Astrocyte of the spinal cord (primary cell): ENCODE data around the gene CNOT8.
A peak's percentile ranks its signal among the peaks of the same experiment; 100 is the strongest.

Experiments used
- DNase-seq: peaks from one replicate; pipeline ENCODE4 v3.0.0; 2011; ENCODE audit warnings: low read depth, low spot score
- H3K4me3 ChIP-seq: 2 replicates; pipeline ENCODE4 v1.5.1; 2011; ENCODE audit warnings: low read depth, mild to moderate bottlenecking, low read length, moderate library complexity
- in situ Hi-C: cut with HindIII; loops from 2 replicates; pipeline ENCODE4 v1.10.0; 2017; ENCODE audit warnings: low sequenced_read_pairs
- TF ChIP-seq, protein P1 (sequence below): IDR thresholded peaks from 2 replicates; pipeline ENCODE4 v1.5.1; 2012; ENCODE audit warnings: low read depth, mild to moderate bottlenecking, low read length, inconsistent platforms

CNOT8 gene

DNA sequence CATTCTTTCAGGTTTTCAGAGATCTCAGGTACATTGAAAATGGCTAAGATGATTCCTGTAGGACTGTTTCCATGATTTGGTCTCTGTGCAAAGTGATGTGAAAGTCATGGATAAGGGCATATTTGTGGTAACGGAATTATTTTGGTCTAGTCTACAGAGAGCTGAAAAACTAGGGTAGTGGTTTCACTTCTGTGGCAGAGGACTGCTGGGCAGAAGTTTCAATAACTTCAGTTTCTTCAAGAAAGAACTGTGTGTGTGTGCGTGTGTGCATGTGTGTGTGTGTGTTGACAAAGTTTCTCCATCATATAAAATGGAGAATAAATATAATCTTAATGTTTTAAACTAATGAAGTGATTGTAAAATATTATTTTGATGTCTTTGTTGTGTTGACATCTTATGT lies 4.3 kb downstream of the CNOT8 start:
- TF ChIP-seq, protein P1, sequence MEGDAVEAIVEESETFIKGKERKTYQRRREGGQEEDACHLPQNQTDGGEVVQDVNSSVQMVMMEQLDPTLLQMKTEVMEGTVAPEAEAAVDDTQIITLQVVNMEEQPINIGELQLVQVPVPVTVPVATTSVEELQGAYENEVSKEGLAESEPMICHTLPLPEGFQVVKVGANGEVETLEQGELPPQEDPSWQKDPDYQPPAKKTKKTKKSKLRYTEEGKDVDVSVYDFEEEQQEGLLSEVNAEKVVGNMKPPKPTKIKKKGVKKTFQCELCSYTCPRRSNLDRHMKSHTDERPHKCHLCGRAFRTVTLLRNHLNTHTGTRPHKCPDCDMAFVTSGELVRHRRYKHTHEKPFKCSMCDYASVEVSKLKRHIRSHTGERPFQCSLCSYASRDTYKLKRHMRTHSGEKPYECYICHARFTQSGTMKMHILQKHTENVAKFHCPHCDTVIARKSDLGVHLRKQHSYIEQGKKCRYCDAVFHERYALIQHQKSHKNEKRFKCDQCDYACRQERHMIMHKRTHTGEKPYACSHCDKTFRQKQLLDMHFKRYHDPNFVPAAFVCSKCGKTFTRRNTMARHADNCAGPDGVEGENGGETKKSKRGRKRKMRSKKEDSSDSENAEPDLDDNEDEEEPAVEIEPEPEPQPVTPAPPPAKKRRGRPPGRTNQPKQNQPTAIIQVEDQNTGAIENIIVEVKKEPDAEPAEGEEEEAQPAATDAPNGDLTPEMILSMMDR: no peak
- peak; percentile 30 for DNase-seq
- in situ Hi-C loops: no loop called here
- no peak overlapping the region for H3K4me3 ChIP-seq

DNA sequence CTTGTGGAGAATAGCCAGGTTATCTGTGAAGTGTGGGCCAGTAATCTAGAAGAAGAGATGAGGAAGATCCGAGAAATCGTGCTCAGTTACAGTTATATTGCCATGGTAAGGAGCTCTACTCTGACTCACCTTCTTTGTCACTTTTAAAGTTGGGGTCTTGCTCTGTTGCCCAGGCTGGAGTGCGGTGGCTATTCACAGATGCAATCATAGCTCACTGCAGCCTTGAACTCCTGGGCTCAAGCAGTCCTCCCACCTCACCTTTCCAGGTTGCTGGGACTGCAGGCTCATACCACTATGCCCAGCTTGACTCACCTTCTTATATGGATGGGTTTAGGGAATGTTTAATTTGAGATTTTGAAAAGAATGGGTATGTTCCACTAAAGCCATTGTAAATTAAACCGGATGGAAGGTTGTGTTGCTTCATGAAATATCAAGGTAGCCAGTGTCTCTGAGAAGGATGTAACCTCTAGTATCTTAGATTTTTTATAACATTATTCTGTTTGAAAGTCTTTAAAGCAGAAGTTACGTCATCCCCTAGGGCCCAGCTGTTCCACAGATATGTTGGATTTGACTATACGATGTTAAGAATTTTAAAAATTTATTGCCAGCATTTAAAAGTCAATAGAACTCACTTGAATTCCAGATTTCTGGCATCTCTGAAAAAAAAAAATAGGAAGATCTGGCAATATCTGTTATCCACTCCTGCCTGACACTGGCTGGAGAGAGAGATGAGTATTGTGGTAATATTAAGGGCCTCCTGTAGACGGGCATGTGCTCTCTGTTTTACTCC lies 5.1 kb downstream of the CNOT8 start:
- DNase-seq: no peak
- in situ Hi-C loops: no loop called here
- no peak overlapping the region for H3K4me3 ChIP-seq
- TF ChIP-seq, protein P1: no peak

DNA sequence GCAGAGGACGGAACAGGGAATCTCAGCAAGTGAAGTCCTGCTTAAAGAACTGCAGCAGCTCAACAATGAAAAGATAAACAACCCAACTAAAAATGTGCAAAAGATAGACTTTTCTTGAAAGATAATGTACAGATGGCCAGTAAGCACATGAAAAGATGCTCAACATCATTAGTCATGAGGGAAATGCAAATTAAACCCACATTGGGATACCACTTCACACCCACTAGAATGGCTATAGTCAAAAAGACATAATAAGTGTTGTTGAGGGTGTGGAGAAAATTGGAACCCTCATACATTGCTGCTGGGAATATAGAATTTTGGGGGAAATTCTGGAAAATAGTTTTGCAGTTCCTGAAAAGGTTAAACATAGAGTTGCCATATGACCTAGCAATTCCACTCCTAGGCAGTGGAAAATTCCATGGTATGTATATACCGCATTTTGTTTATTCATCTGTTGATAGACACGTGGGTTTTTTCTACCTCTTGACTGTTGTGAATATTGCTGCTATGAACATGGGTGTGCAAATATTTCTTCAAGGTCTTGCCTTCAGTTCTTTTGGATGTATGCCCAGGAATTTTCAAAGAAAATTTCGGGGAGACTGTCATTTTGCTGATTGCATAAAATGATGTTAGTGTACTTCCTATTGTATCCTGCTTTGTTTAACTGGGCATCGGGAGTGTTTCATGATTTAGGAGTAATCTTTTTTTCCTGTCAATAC lies 7.2 kb downstream of the CNOT8 start:
- TF ChIP-seq, protein P1: no peak
- in situ Hi-C loops: no loop called here
- no peak overlapping the region for H3K4me3 ChIP-seq
- DNase-seq: no peak

DNA sequence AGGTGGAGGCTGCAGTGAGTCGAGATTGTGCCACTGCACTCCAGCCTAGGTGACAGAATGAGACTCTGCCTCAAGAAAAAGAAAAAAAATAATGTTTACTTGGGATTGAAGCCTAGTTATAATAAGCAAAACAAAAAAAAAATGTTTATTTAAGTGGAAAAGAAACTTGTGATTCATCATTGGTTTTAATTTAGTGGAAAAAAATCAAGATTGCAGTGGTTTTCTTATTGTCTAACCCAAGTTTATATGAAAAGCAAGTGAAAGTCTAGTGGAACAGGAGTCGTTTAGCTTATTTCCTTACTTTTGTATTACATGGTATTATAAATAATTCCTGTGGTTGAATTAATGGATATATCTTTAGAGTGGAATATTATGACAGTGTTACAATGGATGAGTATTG lies 8.4 kb downstream of the CNOT8 start:
- TF ChIP-seq, protein P1: no peak
- no peak overlapping the region for H3K4me3 ChIP-seq
- DNase-seq: no peak
- in situ Hi-C loops: no loop called here

DNA sequence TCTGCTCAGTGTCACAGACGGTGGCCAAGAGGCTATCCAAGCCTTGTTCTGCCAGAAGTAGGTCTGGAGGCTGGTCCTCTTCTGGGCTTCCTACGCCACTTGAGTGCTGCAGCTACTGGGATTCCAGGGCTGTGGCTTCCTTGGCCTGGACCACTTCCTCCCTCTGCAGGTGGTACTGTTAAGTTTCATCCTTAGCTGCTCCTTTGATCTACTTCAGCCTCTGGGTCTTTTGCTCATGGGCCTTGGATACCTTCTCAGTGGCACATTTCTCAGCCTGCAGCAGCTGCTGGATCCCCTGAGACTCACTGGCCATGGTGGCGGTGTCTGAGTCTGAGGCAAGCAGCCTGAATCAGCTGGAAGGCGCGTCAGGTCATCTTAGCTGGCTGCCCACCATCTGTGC lies 10.3 kb downstream of the CNOT8 start:
- TF ChIP-seq, protein P1: peak; percentile 37
- peak; percentile 25 for DNase-seq
- H3K4me3 ChIP-seq: no peak overlapping the region
- in situ Hi-C loops: no loop called here

DNA sequence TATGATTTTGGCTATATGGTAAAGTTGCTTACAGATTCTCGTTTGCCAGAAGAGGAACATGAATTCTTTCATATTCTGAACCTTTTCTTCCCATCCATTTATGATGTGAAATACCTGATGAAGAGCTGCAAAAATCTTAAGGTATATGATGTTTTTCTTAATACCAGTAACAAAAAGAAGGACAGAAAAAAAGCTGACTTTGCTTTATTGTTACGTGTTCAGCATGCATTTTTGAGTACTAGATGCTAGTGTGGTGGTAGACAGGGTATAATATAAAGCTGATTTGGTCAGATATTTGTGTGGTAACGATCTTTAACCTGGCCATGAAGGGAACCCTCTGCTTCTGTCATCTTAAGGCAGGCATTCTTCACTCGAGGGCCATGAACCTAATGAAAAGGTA lies 13.3 kb downstream of the CNOT8 start:
- no peak overlapping the region for H3K4me3 ChIP-seq
- in situ Hi-C loops: no loop called here
- no peak for DNase-seq
- TF ChIP-seq, protein P1: no peak
